Mesenteric fat pad (tissue), 1 donor: Measurements from ENCODE around the gene PGLYRP2. TPM values are rescaled to one million over a fixed set of nuclear protein-coding genes. Genes with fewer than 3 reads are reported as not detected.
A peak's percentile ranks its signal among the peaks of the same experiment; 100 is the strongest.

Source experiments
- DNase-seq: peaks from one replicate; pipeline ENCODE4 v3.0.0-alpha.2; 2020; ENCODE audit warnings: low spot score
- microRNA-seq: library from miRNA; unstranded; fragments of <30 nt; microRNA quantifications from one replicate; pipeline ENCODE4 v1.2.0, GENCODE V29; 2020; ENCODE audit warnings: borderline number of aligned reads
- total RNA-seq: library from RNA; stranded (reverse); fragmentation: NEBNext Ultra II Directional; extraction: Animal tissue kit (Norgen Biotek cat#: 25700); gene quantifications from one replicate; pipeline ENCODE4 v1.2.1, GENCODE V29; 2021
- donor health status: DM: yes; HTN: yes; CAD: no.

PGLYRP2 gene
- total RNA-seq, 1 donor from 2014 or later: not detected

- no peak for DNase-seq
Observed at GRCh38 chr19:15427991-15428471, 51.3 kb downstream of the PGLYRP2 start.

DNA sequence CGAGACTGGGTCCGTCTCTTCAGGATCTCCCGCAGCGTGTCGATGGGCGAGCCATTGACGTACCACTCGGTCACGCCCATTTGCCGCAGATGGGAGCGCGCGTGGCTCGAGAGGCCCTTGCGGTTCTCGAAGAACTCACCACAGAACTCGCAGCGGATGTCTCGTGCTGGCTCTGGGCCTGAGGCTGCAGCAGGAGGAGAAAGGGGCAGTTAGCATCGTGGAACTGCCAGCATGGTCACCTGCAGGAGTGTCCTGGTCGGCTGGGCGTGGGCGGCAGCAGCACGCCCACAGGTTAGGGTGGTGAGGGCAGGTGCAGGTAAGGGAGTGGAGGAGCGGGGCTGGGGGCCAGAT is 52.0 kb downstream of the PGLYRP2 start:
- DNase-seq: no peak

DNA sequence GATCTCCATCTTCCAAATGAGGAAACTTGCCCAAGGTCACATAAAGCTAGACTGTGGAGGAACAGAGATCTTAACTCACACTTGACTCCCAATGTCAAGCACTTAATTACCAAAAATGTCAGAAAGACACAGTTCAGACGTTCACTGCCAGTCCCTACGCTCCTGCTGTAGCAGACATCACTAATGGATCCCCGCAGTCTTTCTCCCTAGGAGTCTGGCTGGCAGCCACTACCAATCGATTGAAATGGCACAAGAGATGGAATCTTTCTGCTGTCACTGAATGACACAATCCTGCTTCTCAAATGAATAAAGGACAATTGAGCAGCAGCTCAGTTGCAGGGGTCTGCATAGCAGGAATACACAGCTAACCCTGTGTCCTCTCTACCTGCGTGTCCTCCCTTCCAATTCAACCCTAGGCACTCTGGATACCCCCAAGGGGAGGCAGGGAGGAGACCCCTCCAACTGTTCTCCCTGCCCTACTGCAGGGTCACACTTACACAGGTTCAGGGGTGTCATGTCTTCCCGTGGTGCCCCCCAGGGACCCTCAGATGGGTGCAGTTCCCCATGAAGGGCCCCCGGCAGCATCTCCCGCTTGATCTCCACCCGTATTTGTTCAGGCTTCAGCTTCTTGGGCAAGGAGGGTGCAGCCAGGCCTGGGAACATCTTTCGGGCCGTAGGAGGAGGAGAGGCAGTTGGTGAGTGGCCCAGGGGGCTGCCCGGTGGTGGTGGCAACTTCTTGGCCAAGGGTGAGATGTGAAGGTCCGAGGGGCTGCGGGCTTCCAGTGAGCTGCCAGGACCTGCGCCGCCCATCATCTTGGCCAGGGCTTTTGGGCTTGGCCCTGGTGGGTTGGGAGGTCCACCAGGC is 52.6 kb downstream of the PGLYRP2 start:
- no peak for DNase-seq

DNA sequence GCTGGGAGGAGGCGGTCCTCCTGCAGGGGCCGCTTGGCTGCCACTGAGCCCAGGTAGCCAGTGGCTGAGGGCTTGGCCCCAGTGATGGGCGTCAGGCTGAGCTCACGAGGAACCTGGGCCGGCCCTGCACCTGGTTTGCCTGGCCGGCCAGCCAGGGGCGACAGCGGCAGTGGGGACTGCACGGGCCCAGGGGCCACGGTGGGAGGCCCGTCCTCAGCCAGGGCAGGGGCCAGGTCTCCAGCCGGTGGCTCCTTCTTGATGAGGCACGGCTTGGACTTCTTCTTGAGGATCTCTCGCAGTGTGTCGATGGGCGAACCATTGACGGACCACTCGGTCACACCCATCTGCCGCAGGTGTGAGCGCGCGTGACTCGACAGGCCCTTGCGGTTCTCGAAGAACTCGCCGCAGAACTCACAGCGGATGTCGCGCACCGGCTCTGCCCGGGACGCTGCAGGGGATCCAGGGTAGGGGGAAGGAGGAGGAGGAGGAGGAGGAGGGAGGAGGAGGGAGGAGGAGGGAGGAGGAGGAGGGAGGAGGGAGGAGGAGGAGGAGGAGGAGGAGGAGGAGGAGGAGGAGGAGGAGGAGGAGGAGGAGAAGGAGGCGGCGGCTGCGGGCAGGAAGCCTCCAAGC is 53.9 kb downstream of the PGLYRP2 start:
- DNase-seq: no peak

DNA sequence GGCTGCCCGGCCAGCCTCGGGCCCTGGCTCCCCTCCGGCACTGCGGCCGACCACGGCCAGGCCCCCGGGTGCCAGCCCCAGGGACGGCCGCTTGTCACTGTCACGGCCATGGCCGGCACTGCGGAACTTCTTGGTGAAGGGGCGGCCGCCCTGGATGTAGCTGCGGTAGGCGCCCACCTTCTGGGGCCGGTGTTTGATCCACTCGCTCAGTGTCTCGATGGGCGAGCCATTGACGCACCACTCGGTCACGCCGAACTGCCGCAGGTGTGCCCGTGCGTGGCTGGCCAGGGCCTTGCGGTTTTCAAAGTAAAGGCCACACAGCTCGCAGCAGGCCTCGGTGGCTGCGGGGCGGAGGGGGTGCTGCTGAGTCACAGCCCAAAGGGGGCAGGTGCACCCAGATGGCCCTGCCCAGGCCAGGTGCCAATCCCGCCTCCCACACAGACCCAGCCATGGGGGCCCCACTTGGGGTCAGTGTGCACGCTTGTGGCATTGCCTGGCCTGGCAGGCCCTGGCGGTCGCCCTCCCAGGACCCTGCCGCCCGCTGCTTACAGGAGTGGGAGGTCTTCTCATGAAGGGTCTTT is 54.5 kb downstream of the PGLYRP2 start:
- DNase-seq: no peak

DNA sequence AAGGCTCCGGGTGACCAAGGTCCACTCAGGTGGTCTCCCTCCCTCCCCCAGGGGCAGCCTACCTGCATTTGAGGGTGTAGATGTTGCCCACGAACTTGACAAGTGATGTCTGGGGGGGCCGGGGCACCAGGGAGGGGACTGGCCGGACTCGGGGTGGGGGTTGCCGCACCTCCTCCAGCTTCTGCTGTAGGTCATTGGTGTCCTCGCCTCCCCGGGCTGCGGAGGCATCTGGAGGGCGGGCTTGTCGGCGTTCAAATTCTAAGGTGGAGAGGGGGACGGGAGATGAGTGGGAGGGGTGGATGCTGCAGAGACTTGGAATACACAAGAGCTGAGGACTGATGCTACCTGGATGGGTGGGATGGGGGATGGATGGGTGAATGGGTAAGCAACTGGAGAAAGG is 55.2 kb downstream of the PGLYRP2 start:
- no peak for DNase-seq

DNA sequence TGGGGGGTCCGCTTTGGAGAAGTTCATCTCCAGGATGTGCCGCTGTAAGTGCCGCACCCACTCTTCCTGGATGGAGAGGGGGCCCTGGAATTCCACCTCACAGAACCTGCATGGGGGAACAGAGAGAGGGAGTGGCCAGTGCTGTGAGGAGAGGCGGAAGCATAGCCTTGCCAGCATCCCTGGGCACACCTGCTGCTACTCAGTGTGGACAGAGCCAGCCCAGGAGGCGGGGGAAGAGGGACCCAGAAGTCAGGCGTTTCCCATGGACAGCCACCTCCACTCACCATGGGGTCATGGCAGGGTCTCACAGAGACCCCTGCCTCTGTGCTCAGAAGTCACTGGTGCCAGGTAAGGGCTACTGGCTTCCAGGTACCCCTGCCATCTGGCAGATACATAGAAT is 56.2 kb downstream of the PGLYRP2 start:
- no peak for DNase-seq

- peak; percentile 75 for DNase-seq
Observed at GRCh38 chr19:15422296-15423075, 56.8 kb downstream of the PGLYRP2 start.

GRCh38 chr19:15421721-15422260 is 57.5 kb downstream of the PGLYRP2 start:
- no peak for DNase-seq

DNA sequence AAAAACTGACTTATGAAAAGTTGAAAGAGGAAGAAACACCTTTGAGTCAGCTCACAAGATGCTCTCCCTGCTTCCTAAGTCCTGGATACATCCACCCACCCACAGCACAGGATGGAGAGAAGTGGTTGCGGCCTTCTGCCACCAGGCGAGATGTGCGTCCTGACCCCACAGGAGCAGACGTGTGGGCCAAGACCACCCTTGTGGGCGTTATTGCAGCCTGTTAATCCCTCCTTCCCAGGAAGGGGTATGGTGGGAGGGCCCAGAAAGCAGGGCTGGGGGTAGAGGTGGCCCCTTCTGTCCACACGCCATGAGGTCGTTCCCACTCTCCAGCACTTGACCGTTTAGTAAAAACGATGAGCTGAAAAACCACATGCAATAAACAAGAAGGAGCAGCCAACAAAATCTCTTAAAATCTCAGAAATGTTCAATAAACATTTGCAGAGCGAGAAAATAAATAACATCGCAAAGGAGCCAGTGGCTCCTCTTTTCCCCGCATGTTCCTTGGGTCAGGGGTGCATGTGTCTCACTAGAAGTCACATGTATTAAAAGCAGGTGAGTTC is 58.1 kb downstream of the PGLYRP2 start:
- no peak for DNase-seq

DNA sequence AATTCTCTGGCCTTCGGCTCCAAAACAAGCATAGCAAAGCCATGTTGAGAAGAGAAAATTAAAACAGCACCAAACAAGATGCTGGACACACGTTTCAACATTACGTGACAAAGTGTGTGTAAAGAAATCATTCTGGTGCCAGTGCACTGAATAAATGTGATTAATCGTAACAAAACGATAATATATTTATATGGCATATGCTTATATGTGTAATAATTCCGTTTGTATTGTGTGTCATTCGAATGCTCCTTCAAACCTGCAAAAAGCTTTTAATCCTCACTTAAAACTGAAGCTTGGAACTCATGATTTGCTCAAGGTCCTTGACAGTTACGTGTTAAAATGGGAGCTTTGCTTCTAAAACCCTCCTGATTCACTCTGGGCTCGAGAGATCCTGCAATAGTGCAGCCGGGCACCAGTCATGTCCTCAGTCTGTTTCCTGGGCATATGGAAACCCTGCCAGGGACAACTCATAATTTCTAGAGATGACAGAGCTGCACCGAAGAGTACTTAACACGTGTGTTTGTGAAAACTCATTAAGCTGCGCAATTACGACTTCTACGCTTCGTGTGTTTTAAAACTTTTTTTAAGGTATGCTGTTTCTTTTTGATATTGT is 59.8 kb downstream of the PGLYRP2 start:
- no peak for DNase-seq

Small RNAs within 50 kb of the gene (microRNA-seq; reads per million reads assigned to microRNA genes)
- not detected for gene MIR1470

Other genes with a start within 250 kb of the PGLYRP2 start
- 0.35 TPM for gene EPHX3, start 247.1 kb downstream of the PGLYRP2 start, total RNA-seq
- 96.3 TPM for gene BRD4, start 147.0 kb downstream of the PGLYRP2 start, total RNA-seq
- 38.3 TPM for gene AKAP8, start 99.7 kb downstream of the PGLYRP2 start, total RNA-seq
- gene AKAP8L, start 60.5 kb downstream of the PGLYRP2 start, total RNA-seq: 63.8 TPM
- 37.6 TPM for gene WIZ, start 29.5 kb downstream of the PGLYRP2 start, total RNA-seq
- gene RASAL3, start 15.0 kb downstream of the PGLYRP2 start, total RNA-seq: 4.1 TPM
- not detected for gene CYP4F22, start 29.0 kb upstream of the PGLYRP2 start, total RNA-seq
- not detected for gene CYP4F8, start 135.7 kb upstream of the PGLYRP2 start, total RNA-seq
- gene CYP4F3, start 161.4 kb upstream of the PGLYRP2 start, total RNA-seq: 1.3 TPM
- gene CYP4F12, start 193.6 kb upstream of the PGLYRP2 start, total RNA-seq: 7.5 TPM
- gene OR10H2, start 248.5 kb upstream of the PGLYRP2 start, total RNA-seq: not detected